PFSK-1 (cell line): ENCODE results near the gene SPAG4.

Source experiments
- FOXP2 ChIP-seq: optimal IDR thresholded peaks from 2 replicates; pipeline ENCODE3; 2011; ENCODE audit warnings: borderline replicate concordance, control low read depth, inconsistent platforms; ENCODE audit not compliant: insufficient read depth; ENCODE audit errors: extremely low read length, extremely low read depth
- POLR2AphosphoS5 ChIP-seq: IDR thresholded peaks from 2 replicates; pipeline ENCODE4 v1.6.1; 2012; ENCODE audit warnings: low read depth, mild to moderate bottlenecking, control low read depth, low read length, moderate library complexity
- REST ChIP-seq, 2 experiments: IDR thresholded peaks; 2 replicates each; pipeline versions ENCODE4 v1.6.1 to v1.8.0; 2011 to 2012; ENCODE audit warnings: low read depth in 2 of 2, low read length in 2 of 2, control low read depth in 1 of 2, inconsistent platforms in 1 of 2, mild to moderate bottlenecking in 1 of 2, moderate library complexity in 1 of 2; ENCODE audit not compliant: insufficient read depth in 1 of 2
- SIN3A ChIP-seq: IDR thresholded peaks from 2 replicates; pipeline ENCODE4 v1.6.1; 2012; ENCODE audit warnings: mild to moderate bottlenecking, low read length, moderate library complexity, borderline replicate concordance; ENCODE audit not compliant: insufficient read depth
- TAF1 ChIP-seq: IDR thresholded peaks from 2 replicates; pipeline ENCODE4 v1.6.1; 2012; ENCODE audit warnings: low read length, control low read depth, borderline replicate concordance; ENCODE audit not compliant: insufficient read depth

Gene SPAG4

DNA sequence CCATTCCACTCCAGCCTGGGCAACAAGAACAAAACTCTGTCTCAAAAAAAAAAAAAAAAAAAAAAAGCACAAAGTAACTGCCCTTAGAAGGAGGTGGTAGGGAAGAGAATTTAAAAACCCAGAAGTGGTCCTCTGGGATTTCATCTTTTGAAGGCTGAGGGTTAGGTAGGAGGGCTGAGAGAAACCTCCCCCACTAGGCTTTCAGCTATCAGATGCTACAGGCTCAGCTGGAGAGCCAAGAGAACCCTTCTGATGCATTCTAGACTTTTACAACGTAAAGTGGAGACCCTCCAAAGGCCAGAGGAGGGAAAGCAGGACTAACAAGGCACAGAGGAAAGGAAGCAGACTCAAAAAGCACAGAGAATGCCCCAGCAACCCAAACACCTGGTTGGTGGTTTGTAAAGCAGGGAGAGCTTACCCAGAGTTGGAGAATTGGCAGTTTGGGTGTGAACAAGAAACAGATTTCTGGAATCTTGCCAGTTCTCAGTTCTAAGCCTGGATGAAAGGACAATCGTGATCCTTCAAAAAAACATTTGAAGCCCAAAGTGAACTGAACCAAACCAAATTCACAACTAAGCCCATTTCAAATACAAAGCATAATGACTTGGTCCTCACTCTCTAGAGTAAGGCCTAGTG, 23.2 kb upstream of the SPAG4 start:
- TF ChIP-seq POLR2AphosphoS5 (no peak), SIN3A (no peak), REST (IDR thresholded peaks at IDR 0.05; ENCODE audit: insufficient read depth in 1 of 2, low read depth in 2 of 2, low read length in 2 of 2) (no peak), FOXP2 (no peak), TAF1 (no peak)

DNA sequence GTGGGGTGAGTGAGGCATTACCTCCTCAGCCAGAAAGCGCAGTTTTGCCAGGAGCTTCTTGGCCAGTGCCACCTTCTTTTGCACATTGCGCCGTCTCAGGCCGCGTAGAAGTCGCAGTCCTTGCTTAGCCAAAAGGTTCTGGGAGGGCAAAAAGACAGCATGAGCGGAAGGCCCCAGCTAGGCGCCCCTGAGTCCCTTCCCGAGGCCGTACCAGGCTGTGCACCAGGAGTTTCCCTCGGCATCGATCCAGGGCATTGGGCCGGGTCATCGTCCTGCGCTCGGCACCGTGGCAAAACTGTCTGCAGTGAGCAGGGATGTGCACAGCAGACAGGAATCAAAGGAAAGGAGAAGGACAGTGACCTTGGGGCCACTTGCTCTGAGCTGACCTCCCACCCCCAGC, 20.2 kb upstream of the SPAG4 start:
- TF ChIP-seq SIN3A (no peak), POLR2AphosphoS5 (no peak), REST (IDR thresholded peaks at IDR 0.05; ENCODE audit: insufficient read depth in 1 of 2, low read depth in 2 of 2, low read length in 2 of 2) (no peak), FOXP2 (no peak), TAF1 (no peak)

DNA sequence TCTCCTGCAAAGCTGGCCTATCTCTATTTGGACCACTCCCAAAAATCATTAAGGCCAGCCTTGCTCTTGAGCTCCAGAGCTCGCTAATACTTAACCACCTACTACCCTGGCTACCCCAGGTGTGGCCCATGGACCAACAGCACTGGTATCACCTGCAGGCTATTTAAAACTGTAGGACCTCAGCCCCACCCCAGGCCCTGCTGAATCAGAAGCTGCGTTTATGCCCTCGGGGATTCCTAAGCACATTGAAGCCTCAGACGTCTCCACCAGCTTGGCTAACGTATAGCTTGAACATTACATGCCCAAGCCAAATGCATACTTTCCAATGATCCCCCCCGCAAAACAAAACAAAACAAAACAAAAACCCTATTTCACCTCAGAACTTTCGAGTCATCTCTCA, 19.7 kb upstream of the SPAG4 start:
- no peak for TF ChIP-seq REST (IDR thresholded peaks at IDR 0.05; ENCODE audit: insufficient read depth in 1 of 2, low read depth in 2 of 2, low read length in 2 of 2)
- TF ChIP-seq POLR2AphosphoS5 = no peak
- TF ChIP-seq SIN3A = no peak
- no peak for TF ChIP-seq TAF1
- TF ChIP-seq FOXP2 = no peak

DNA sequence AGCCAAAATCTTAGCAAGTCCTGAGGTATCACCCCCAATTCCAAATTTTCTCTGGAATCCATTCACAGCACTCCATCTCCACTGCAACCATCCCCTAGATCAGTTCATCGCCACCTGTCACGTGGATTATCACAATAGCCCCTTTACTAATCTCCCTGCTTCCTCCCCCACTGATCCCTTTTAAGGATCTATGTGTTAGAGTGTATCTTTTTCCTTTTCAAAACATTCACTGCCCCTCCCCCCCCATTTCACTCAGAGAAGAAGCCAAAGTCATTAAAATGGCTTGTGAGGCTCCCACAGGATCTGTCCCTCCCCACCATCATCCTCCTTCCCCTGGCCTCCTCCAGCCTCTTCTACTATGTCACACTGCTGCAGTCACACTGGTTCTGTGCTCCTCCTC, 18.4 kb upstream of the SPAG4 start:
- TF ChIP-seq FOXP2 (no peak), REST (IDR thresholded peaks at IDR 0.05; ENCODE audit: insufficient read depth in 1 of 2, low read depth in 2 of 2, low read length in 2 of 2) (no peak), POLR2AphosphoS5 (no peak), SIN3A (no peak), TAF1 (no peak)

DNA sequence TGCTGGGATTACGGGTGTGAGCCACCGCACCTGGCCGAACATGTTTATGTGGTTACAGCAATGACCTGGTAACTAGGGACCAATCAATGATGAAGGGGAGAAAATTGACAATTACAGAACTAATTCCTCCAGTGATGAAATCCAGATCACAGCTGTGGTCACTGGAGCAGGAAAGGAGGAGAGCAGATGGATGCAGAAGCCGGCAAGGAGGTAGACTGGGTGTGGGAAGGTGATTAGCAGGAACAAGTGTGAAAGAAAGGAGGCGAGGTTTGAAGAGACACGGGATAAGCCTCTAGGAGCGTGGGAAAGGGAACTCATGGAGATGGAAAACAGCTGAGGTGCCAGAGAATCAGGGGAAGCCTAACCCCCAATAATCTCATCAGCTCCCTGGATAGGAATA, 17.2 kb upstream of the SPAG4 start:
- TF ChIP-seq POLR2AphosphoS5 (no peak), FOXP2 (no peak), TAF1 (no peak), SIN3A (no peak), REST (IDR thresholded peaks at IDR 0.05; ENCODE audit: insufficient read depth in 1 of 2, low read depth in 2 of 2, low read length in 2 of 2) (no peak)
